PC-3 (cell line): ENCODE results near the gene GLMN.

Experiments used
- EZH2 ChIP-seq: fragments of 300-600 bp; sonication (generic); IDR thresholded peaks from one replicate; pipeline ENCODE4 v1.6.1; 2017; ENCODE audit warnings: antibody characterized with exemption, mild to moderate bottlenecking, low read length; ENCODE audit not compliant: unreplicated experiment
- EZH2phosphoT487 ChIP-seq: fragments of 300-600 bp; sonication (generic); IDR thresholded peaks from 2 replicates; pipeline ENCODE4 v1.6.1; 2018; ENCODE audit warnings: mild to moderate bottlenecking, antibody characterized with exemption, low read length, borderline replicate concordance
- TF ChIP-seq, protein P1 (sequence below): fragments of 300-600 bp; sonication (generic); conservative IDR thresholded peaks from 2 replicates; pipeline ENCODE4 v1.5.1; 2017; ENCODE audit warnings: antibody characterized with exemption, low read depth, mild to moderate bottlenecking, low read length

DNA sequence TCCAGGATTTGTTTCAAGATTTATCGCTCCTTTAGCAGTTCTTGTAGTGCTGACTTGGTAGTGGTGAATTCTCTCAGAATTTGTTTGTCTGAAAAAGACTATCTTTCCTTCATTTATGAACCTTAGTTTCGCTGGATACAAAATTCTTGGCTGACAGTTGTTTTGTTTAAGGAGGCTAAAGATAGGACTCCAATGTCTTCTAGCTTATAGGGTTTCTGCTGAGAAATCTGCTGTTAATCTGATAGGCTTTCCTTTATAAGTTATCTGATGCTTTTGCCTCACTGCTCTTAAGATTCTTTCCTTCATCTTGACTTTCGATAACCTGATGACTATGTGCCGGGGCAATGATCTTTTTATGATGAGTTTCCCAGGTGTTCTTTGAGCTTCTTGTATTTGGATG lies 29.0 kb upstream of the GLMN start:
- TF ChIP-seq EZH2phosphoT487 (no peak), EZH2 (no peak)
- TF ChIP-seq, protein P1, sequence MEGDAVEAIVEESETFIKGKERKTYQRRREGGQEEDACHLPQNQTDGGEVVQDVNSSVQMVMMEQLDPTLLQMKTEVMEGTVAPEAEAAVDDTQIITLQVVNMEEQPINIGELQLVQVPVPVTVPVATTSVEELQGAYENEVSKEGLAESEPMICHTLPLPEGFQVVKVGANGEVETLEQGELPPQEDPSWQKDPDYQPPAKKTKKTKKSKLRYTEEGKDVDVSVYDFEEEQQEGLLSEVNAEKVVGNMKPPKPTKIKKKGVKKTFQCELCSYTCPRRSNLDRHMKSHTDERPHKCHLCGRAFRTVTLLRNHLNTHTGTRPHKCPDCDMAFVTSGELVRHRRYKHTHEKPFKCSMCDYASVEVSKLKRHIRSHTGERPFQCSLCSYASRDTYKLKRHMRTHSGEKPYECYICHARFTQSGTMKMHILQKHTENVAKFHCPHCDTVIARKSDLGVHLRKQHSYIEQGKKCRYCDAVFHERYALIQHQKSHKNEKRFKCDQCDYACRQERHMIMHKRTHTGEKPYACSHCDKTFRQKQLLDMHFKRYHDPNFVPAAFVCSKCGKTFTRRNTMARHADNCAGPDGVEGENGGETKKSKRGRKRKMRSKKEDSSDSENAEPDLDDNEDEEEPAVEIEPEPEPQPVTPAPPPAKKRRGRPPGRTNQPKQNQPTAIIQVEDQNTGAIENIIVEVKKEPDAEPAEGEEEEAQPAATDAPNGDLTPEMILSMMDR = no peak
